Effector memory CD8-positive, alpha-beta T cell (primary cell): ENCODE measurements around the gene SPNS2.
A peak's percentile ranks its signal among the peaks of the same experiment; 100 is the strongest.

Experiments
- ATAC-seq: fragments of 150-1000 bp; cut with Tn5 transposase; replicated peaks from 2 replicates; pipeline ENCODE4 v1.10.0; 2021; ENCODE audit warnings: mild to moderate bottlenecking, moderate library complexity
- DNase-seq, 3 experiments: peaks; one replicate each; pipeline ENCODE4 v3.0.0; 2021
- H3K27ac Mint-ChIP-seq, 2 donors: one replicate each; pipeline ENCODE4 v1.8.0; 2022; ENCODE audit warnings: mild to moderate bottlenecking in 2 of 2, mixed read lengths in 2 of 2, moderate library complexity in 2 of 2
- H3K27me3 Mint-ChIP-seq, 2 donors: one replicate each; pipeline ENCODE4 v1.8.0; 2022; ENCODE audit warnings: mixed read lengths in 2 of 2
- H3K36me3 Mint-ChIP-seq: one replicate; pipeline ENCODE4 v1.8.0; 2022; ENCODE audit warnings: mild to moderate bottlenecking, moderate library complexity, mixed read lengths; ENCODE audit not compliant: insufficient read depth
- H3K4me1 Mint-ChIP-seq, 2 donors: one replicate each; pipeline ENCODE4 v1.8.0; 2022; ENCODE audit warnings: low read depth in 2 of 2, mixed read lengths in 2 of 2
- H3K4me3 Mint-ChIP-seq, 2 donors: one replicate each; pipeline ENCODE4 v1.8.0; 2022; ENCODE audit warnings: mild to moderate bottlenecking in 2 of 2, mixed read lengths in 2 of 2, moderate library complexity in 2 of 2
- H3K9me3 Mint-ChIP-seq, 2 donors: one replicate each; pipeline ENCODE4 v1.8.0; 2022; ENCODE audit warnings: mixed read lengths in 2 of 2

Gene SPNS2

DNA sequence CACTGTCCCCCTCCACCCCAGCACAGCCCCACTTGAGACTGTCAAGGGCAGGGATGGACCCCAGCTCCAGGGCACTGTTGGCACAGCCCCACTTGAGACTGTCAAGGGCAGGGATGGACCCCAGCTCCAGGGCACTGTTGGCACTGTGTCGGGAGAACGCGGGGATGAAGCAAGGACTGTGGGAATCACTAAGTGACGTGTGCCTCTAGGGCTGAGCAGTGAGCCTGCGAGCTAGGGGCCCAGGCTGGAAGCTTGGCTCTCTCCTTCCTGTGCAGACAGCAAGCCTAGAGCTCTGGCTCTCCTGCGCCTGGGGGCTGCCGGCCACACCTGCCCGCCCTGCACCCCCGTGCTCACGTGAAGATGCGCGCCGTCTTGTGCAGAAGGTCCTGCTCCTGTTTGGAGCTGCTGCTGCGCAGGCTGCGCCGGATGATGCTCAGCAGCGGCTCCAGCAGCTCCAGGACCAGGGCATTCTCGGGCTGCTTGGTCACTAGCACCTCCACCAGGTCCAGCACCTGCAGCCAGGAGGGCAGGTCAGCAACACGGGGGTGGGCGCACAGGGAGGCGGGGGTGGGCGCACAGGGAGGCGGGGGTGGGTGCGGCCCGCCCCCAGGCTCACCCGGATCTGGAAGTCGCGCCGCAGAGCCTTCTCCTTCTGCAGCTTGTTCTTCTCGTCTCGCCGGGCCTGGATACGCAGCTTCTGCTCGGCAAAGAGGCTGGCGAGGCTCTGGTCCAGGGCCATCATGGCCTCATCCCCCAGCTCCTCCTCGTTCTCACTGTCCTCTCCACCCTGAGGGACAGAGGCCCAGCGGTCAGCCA, 45.7 kb downstream of the SPNS2 start:
- no peaks in the 10 kb centered on the region for H3K9me3 Mint-ChIP-seq
- no peaks in the 10 kb centered on the region for H3K27me3 Mint-ChIP-seq
- no peak for ATAC-seq
- H3K27ac Mint-ChIP-seq, result no peak overlapping the region
- H3K36me3 Mint-ChIP-seq, result peaks cover 45% of the 10 kb centered on the region
- DNase-seq, result no peak
- H3K4me3 Mint-ChIP-seq, result no peak overlapping the region
- H3K4me1 Mint-ChIP-seq, result no peaks in the 10 kb centered on the region

- no peak for DNase-seq
- H3K27me3 Mint-ChIP-seq, result no peaks in the 10 kb centered on the region
- no peak overlapping the region for H3K4me3 Mint-ChIP-seq
- H3K36me3 Mint-ChIP-seq, result peaks cover 44% of the 10 kb centered on the region
- H3K27ac Mint-ChIP-seq, result no peak overlapping the region
- ATAC-seq, result no peak
- no peaks in the 10 kb centered on the region for H3K4me1 Mint-ChIP-seq
- H3K9me3 Mint-ChIP-seq, result no peaks in the 10 kb centered on the region
These were observed 46.2 kb downstream of the SPNS2 start for GRCh38 chr17:4544951-4545216.

DNA sequence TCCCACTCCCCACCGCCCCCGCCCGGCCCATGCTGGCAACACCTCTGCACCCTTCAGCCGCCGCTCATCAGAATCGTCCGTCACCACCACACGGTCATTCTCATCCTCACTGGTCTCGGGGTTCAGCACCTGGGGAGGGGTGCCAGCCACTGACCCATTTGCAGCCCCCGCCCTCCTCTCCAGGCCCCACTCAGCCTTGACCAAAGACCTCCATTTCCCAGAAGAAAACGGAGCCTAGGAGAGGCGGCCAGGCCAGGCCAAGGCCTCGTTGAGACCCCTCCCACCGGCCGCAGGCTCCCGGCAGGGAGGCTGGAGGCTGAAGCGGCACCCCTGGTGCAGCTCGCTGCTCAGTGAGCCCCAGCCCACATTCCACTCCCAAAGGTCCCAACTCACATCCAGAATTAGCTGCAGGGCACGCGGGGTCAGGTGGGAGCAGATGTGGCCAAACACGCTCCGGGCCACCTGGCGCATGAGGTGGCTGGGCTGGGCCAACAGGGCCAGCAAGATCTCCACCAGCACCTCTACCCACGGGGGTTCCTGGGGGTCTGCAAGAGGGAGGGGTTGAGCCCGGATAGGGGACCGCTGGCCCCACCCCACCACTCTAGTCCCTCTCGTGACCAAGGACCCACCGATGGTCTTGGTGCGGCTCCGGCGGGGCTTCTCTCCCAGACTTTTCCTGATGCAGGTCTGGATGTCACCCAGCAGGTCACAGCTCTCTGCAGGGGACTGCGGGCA, 46.7 kb downstream of the SPNS2 start:
- Mint-ChIP-seq H3K4me3 (no peak overlapping the region), H3K4me1 (no peaks in the 10 kb centered on the region), H3K36me3 (peaks cover 43% of the 10 kb centered on the region), H3K27me3 (no peaks in the 10 kb centered on the region), H3K27ac (no peak overlapping the region), H3K9me3 (no peaks in the 10 kb centered on the region)
- DNase-seq (no peak), ATAC-seq (no peak)

DNA sequence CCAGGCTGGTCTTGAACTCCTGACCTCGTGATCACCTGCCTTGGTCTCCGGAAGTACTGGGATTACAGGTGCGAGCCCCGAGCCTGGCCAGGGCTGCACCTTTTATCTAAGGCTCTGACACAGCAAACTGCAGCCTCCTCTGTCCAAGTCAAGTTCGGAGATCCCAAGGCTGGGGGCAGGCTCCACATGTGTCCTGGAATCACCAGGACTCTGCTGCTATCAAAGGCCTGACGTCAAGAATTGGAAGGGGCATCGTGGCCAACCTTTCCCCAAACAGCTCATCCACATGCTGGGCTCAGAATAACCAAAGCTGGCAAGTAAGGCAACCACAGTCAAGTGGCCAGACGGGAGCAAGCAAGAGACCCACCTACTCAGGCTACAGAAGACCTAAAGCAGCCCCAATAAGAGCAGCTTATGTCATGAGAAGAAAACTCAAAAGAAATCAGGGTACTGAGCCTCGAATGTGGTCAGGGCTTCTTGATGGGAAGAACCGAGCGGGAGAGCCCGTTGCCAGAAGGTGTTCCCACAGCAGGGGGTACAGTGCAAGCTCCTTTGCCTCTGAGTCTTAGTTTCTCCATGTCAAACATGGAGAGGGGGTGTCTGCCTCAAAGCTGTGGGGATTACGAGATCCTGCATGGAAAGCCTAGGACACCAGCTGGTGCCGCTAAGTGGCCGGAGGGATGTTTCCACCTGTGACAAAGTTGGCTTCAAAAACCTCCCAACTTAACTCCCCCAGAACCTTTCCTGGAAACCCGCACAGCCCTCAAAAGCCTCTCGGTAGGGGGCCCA, 48.6 kb downstream of the SPNS2 start:
- ATAC-seq (no peak), DNase-seq (no peak)
- Mint-ChIP-seq H3K27me3 (no peaks in the 10 kb centered on the region), H3K9me3 (no peaks in the 10 kb centered on the region), H3K27ac (peak overlapping the region in 1 of 2 donors; percentile 35), H3K36me3 (peaks cover 52% of the 10 kb centered on the region), H3K4me3 (no peak overlapping the region), H3K4me1 (peaks cover 0 to 2% of the 10 kb centered on the region in 2 donors)

GRCh38 chr17:4548061-4548461, 49.4 kb downstream of the SPNS2 start:
- Mint-ChIP-seq H3K27ac (no peak overlapping the region), H3K27me3 (no peaks in the 10 kb centered on the region), H3K4me3 (no peak overlapping the region), H3K9me3 (no peaks in the 10 kb centered on the region), H3K4me1 (peaks cover 0 to 2% of the 10 kb centered on the region in 2 donors), H3K36me3 (peaks cover 52% of the 10 kb centered on the region)
- no peak for DNase-seq
- ATAC-seq, result no peak

DNA sequence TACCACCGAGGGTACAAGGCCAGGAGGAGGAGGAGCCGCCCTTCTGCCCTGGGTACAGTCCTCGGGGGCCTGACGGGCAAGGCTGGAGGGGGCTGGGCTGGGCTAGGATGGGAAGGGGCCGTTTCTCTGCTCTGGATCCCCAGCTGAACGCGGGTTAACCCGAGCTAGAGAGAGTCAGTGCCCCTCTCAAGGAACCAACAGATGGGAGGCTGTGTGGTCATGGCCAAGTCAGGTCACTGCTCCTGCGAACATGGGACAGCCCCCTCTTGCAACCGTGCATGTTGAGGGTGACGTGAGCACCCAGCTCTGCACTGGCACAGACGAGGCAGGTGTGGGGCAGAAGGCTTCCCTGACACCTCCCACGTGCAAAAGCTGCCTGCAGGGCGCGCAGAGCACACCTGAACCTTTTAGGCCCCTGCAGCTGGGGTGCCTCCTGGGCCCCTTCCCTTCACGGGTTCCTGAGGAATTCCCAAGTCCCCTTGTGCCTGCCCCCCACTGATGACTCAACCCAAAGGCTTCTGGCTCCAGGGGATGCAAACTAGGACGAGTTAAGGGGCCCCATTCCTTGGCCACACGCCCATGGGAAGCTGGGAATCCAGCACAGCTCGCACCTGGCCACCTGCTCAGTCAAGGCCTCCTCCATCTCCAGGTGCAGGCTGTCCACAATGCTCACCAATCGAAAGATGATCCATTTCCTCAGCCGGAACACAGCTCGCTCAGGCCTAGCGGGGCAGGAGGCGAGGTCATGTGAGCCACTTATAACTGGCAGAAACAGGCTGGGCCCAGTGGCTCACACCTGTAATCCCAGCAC, 50.2 kb downstream of the SPNS2 start:
- H3K4me1 Mint-ChIP-seq, result peaks cover 4 to 6% of the 10 kb centered on the region in 2 donors
- ATAC-seq (no peak), DNase-seq (no peak)
- H3K36me3 Mint-ChIP-seq, result peaks cover 49% of the 10 kb centered on the region
- H3K4me3 Mint-ChIP-seq, result no peak overlapping the region
- H3K27me3 Mint-ChIP-seq, result no peaks in the 10 kb centered on the region
- H3K27ac Mint-ChIP-seq, result no peak overlapping the region
- H3K9me3 Mint-ChIP-seq, result no peaks in the 10 kb centered on the region

DNA sequence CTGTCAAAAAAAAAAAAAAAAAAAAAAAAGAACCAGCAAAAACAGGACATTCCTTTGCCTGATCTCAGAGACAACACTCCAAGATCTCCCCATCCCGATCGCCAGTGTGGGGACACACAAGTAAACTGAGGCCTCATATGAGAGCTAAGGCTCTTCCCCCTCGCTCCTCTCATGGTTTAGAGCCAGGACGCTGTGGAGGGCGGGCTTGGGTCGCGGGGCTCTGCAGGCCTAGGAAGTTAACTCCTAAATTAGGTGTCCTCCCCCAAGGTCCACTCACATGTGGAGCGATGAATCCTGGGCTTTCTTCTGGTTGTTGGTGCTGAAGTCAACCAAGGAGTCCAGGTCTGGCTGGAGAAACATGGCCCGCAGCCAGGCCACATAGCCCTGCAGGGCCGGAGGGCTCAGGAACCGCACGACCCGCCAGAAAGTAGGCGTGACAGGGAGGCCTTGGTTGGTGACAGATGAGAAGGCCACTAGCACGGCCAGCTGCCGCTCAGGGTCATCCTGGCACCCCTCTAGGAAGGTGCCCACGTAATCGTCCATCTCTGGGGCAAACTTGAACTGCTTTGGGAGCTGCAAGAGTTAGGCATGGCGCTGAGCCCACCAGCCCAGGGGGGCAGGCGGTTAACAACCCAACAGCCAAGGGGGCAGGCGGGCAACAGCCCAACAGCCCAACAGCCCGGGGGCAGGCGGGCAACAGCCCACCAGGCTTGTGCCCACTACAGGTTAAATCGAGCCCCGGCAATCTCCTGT, 51.3 kb downstream of the SPNS2 start:
- peaks cover 12 to 14% of the 10 kb centered on the region in 2 donors for H3K4me1 Mint-ChIP-seq
- DNase-seq (no peak), ATAC-seq (no peak)
- no peak overlapping the region for H3K4me3 Mint-ChIP-seq
- no peaks in the 10 kb centered on the region for H3K9me3 Mint-ChIP-seq
- no peaks in the 10 kb centered on the region for H3K27me3 Mint-ChIP-seq
- no peak overlapping the region for H3K27ac Mint-ChIP-seq
- H3K36me3 Mint-ChIP-seq, result peaks cover 54% of the 10 kb centered on the region

- DNase-seq (no peak), ATAC-seq (no peak)
- Mint-ChIP-seq H3K4me1 (peaks cover 14 to 20% of the 10 kb centered on the region in 2 donors), H3K4me3 (no peak overlapping the region), H3K36me3 (peaks cover 61% of the 10 kb centered on the region), H3K27me3 (no peaks in the 10 kb centered on the region), H3K9me3 (no peaks in the 10 kb centered on the region), H3K27ac (no peak overlapping the region)
These were observed 51.9 kb downstream of the SPNS2 start for GRCh38 chr17:4550534-4551039.

DNA sequence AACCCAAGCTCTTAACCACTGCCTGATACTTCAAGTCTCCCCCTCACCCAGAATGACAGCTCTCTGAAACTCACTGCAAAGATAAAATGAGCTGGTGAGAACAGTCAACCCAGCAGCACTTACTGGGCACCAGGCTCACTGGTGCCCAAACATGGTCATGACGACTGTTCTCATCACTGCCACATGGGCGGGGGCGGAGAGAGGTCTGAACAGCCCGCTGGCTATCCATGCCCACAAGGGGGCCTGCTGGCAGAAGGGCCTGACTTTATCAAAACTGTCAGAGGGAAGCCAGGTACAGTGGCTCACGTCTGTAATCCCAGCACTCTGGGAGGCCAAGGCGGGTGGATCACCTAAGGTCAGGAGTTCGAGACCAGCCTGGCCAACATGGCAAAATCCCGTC, 52.5 kb downstream of the SPNS2 start:
- Mint-ChIP-seq H3K36me3 (peaks cover 58% of the 10 kb centered on the region), H3K27ac (no peak overlapping the region), H3K4me1 (peaks cover 20 to 26% of the 10 kb centered on the region in 2 donors), H3K27me3 (no peaks in the 10 kb centered on the region), H3K9me3 (no peaks in the 10 kb centered on the region), H3K4me3 (no peak overlapping the region)
- ATAC-seq (no peak), DNase-seq (no peak)

GRCh38 chr17:4551796-4552525, 53.3 kb downstream of the SPNS2 start:
- DNase-seq (no peak), ATAC-seq (no peak)
- Mint-ChIP-seq H3K27ac (no peak overlapping the region), H3K4me3 (no peak overlapping the region), H3K36me3 (peaks cover 50% of the 10 kb centered on the region), H3K9me3 (no peaks in the 10 kb centered on the region), H3K27me3 (no peaks in the 10 kb centered on the region), H3K4me1 (peaks cover 24 to 27% of the 10 kb centered on the region in 2 donors)

DNA sequence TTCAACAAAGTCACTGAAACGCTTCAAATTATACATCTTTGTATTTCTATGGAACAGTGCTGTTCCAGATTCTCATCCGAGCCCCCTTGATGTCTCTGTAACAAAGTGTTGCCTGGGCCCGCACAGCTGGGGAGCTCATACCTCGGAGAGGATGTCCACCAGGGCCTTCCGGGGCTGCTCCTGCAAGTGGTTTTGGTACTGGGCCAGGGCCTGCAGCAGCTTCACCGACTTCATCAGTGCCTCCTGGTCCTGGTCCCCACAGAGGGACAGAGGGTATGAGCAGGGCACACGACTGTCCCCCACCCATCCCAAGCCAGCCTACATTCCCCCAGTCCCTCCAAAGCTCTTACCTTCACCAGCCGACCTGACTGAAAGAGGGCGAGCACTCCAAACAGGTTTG, 55.0 kb downstream of the SPNS2 start:
- H3K4me1 Mint-ChIP-seq, result peaks cover 24 to 28% of the 10 kb centered on the region in 2 donors
- peaks cover 43% of the 10 kb centered on the region for H3K36me3 Mint-ChIP-seq
- no peaks in the 10 kb centered on the region for H3K27me3 Mint-ChIP-seq
- no peak for DNase-seq
- ATAC-seq, result no peak
- no peaks in the 10 kb centered on the region for H3K9me3 Mint-ChIP-seq
- H3K27ac Mint-ChIP-seq, result peak overlapping the region in 1 of 2 donors; percentile 56
- peak overlapping the region; percentile 90 to 96 for H3K4me3 Mint-ChIP-seq

GRCh38 chr17:4554441-4554996, 55.8 kb downstream of the SPNS2 start:
- ATAC-seq (no peak), DNase-seq (no peak)
- peaks cover 24 to 28% of the 10 kb centered on the region in 2 donors for H3K4me1 Mint-ChIP-seq
- peak overlapping the region; percentile 90 to 96 for H3K4me3 Mint-ChIP-seq
- peaks cover 40% of the 10 kb centered on the region for H3K36me3 Mint-ChIP-seq
- H3K27me3 Mint-ChIP-seq, result no peaks in the 10 kb centered on the region
- H3K27ac Mint-ChIP-seq, result peak overlapping the region; percentile 92 to 95
- H3K9me3 Mint-ChIP-seq, result no peaks in the 10 kb centered on the region
